Cardiac fibroblast (primary cell): ENCODE measurements around the gene LETM1.

Source experiments
- DNase-seq, 2 donors: peaks; one replicate each; pipeline versions ENCODE4 v3.0.0 to v3.0.0-alpha.2; 2010; ENCODE audit warnings: low read depth in 2 of 2
- H3K4me3 ChIP-seq, 2 donors: replicated peaks in 1 of 2; 1 replicate in 1 of 2; 2 replicates in 1 of 2; pipeline ENCODE4 v1.5.1; 2011; ENCODE audit warnings: low read depth in 2 of 2, low read length in 2 of 2, mild to moderate bottlenecking in 2 of 2, moderate library complexity in 1 of 2
- TF ChIP-seq, protein P1 (sequence below): IDR thresholded peaks from one replicate; pipeline ENCODE4 v1.5.1; 2011; ENCODE audit warnings: low read depth, mild to moderate bottlenecking, low read length, inconsistent platforms

The LETM1 gene

DNA sequence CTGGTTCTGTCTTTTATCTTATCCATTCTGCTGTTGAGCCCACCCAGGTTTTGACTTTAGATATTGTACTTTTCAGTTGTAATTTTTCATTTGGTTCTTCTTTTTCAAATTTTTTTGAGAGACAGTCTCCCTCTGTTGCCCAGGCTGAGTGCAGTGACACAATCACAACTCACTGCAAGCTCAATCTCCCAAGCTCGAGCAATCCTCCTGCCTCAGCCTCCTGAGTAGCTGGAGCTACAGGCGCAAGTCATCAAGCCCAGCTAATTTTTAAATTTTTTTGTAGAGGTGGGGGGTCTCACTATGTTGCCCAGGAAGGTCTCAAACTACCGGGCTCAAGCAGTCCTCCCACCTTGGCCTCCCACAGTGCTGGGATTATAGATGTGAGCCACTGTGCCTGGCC is 25.7 kb downstream of the LETM1 start:
- H3K4me3 ChIP-seq = no peak overlapping the region
- DNase-seq = no peak
- TF ChIP-seq, protein P1, sequence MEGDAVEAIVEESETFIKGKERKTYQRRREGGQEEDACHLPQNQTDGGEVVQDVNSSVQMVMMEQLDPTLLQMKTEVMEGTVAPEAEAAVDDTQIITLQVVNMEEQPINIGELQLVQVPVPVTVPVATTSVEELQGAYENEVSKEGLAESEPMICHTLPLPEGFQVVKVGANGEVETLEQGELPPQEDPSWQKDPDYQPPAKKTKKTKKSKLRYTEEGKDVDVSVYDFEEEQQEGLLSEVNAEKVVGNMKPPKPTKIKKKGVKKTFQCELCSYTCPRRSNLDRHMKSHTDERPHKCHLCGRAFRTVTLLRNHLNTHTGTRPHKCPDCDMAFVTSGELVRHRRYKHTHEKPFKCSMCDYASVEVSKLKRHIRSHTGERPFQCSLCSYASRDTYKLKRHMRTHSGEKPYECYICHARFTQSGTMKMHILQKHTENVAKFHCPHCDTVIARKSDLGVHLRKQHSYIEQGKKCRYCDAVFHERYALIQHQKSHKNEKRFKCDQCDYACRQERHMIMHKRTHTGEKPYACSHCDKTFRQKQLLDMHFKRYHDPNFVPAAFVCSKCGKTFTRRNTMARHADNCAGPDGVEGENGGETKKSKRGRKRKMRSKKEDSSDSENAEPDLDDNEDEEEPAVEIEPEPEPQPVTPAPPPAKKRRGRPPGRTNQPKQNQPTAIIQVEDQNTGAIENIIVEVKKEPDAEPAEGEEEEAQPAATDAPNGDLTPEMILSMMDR = no peak

DNA sequence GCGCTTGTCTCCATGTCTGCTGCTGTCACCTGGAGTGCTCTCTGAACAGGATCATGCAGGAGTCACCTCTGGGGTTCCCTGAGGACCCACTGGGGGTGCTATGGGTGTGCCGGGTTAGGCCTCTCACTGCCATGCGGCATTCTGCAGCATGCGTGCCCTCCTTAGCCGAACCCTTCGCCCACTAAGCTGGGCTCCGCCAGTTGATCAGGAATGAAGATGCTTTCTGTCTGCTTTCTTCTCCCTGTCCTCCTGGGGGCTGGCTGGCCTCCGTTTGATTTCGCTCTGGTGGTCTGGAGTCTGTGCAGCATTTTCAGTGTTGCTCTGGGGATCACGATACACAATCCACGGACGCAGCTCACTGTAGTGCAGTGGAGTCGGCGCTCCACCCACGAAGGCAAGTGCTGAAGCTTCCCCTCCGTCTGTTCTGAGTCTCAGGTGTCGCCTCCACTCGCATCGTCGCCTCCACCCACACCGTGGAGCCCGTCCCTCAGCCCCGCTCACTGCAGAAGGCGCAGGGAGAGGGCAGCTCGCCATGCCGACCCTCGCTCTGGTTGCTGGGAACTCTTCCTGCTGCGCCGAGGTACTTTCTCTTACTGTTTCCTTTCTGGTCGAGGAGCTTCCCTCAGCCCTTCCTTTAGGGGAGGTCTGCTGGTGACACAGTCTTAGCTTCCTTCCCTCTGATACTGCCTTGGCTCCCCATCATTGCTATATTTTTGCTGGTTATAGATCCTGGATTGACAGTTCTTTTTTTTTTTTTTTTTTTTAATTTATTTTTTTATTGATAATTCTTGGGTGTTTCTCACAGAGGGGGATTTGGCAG is 29.2 kb downstream of the LETM1 start:
- TF ChIP-seq, protein P1 = no peak
- DNase-seq = no peak
- H3K4me3 ChIP-seq = no peak overlapping the region

DNA sequence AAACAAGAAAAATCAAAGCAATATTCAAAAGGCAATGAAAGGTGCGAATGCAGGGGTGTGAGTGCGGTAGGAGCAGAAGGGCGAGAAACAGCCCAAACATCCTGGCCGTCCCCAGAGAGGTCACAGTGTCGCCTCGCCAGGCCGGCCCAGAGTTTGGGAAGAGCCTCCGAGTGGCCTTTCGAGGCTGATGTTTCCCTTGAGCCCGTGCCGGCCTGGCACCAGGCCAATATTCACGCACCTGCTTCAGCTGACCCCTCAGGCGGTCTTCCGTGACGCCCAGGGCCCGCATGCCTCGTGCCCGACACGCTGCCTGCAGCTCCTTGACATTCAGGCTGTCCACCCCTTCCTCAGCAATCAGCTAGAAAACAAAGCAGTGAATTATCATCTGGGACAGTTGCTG is 30.6 kb downstream of the LETM1 start:
- no peak overlapping the region for H3K4me3 ChIP-seq
- DNase-seq = no peak
- TF ChIP-seq, protein P1 = no peak

- no peak overlapping the region for H3K4me3 ChIP-seq
- no peak for DNase-seq
- TF ChIP-seq, protein P1 = no peak
Observed at GRCh38 chr4:1824746-1825145, 31.2 kb downstream of the LETM1 start.

DNA sequence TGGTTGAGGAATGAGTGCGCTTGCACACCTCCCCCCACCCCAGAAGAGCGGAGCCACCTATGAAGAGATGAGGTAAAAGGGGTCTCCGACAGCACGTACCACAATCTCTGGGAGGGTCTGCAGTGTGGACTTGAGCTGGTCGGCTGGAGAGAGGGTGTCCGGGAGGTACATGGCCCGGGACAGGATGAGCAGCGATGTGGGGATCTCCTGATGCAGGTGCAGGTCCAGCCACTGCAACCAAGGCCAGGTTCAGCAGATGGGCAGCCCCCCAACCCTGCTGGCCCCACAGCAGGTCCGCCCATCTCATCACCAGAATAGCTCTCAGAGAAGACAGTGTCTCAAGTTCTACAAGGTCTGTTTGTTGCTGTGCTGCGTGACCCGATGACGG is 32.4 kb downstream of the LETM1 start:
- DNase-seq = no peak
- TF ChIP-seq, protein P1 = no peak
- no peak overlapping the region for H3K4me3 ChIP-seq

GRCh38 chr4:1822568-1823544 is 33.1 kb downstream of the LETM1 start:
- TF ChIP-seq, protein P1 = no peak
- DNase-seq = no peak
- H3K4me3 ChIP-seq = no peak overlapping the region
